SK-N-SH treated with all-trans-retinoic acid at 6 μM for 48 hours (cell line): ENCODE data around the gene LITAF.

Experiments used
- ATAC-seq: fragments of 200-7000 bp; cut with Tn5 transposase; 3 replicates; pipeline ENCODE4 v1.9.1; 2020; ENCODE audit warnings: mild to moderate bottlenecking, moderate library complexity
- ARNTL ChIP-seq: fragments of 450-650 bp; formaldehyde crosslinking; IDR thresholded peaks from 2 replicates; pipeline ENCODE4 v1.5.0; 2020; ENCODE audit warnings: low read depth, mild to moderate bottlenecking, moderate library complexity, borderline replicate concordance
- CREB5 ChIP-seq: fragments of 250-450 bp; sonication (Bioruptor Pico); IDR thresholded peaks from 2 replicates; pipeline ENCODE4 v1.5.1; 2020; ENCODE audit warnings: low read depth, mild to moderate bottlenecking, moderate library complexity
- CSDC2 ChIP-seq: fragments of 250-450 bp; sonication (Bioruptor Pico); IDR thresholded peaks from 2 replicates; pipeline ENCODE4 v1.5.0; 2020; ENCODE audit warnings: mild to moderate bottlenecking, moderate library complexity
- CSRNP3 ChIP-seq: fragments of 250-450 bp; sonication (Bioruptor Pico); IDR thresholded peaks from 2 replicates; pipeline ENCODE4 v1.5.1; 2021; ENCODE audit warnings: mild to moderate bottlenecking, moderate library complexity
- GLIS3 ChIP-seq: fragments of 250-450 bp; sonication (Bioruptor Pico); IDR thresholded peaks from 2 replicates; pipeline ENCODE4 v1.5.0; 2020; ENCODE audit warnings: mild to moderate bottlenecking, moderate library complexity
- ISL1 ChIP-seq: fragments of 250-450 bp; sonication (Bioruptor Pico); IDR thresholded peaks from 2 replicates; pipeline ENCODE4 v2.1.2; 2022; ENCODE audit warnings: mild to moderate bottlenecking, moderate library complexity
- OSR1 ChIP-seq: fragments of 250-450 bp; sonication (Bioruptor Pico); IDR thresholded peaks from 2 replicates; pipeline ENCODE4 v1.8.0; 2022; ENCODE audit warnings: moderate library complexity, mild to moderate bottlenecking, inconsistent platforms
- PPARA ChIP-seq: fragments of 250-450 bp; sonication (Bioruptor Pico); IDR thresholded peaks from 2 replicates; pipeline ENCODE4 v1.5.0; 2020; ENCODE audit warnings: mild to moderate bottlenecking, borderline replicate concordance
- RARB ChIP-seq: fragments of 250-450 bp; sonication (Bioruptor Pico); IDR thresholded peaks from 2 replicates; pipeline ENCODE4 v1.8.0; 2021; ENCODE audit warnings: mild to moderate bottlenecking, moderate library complexity
- TCF4 ChIP-seq: fragments of 250-450 bp; sonication (Bioruptor Pico); IDR thresholded peaks from 2 replicates; pipeline ENCODE4 v1.8.0; 2021; ENCODE audit warnings: mild to moderate bottlenecking, moderate library complexity, borderline replicate concordance
- TOX ChIP-seq: fragments of 250-450 bp; sonication (Bioruptor Pico); IDR thresholded peaks from 2 replicates; pipeline ENCODE4 v1.8.0; 2021; ENCODE audit warnings: mild to moderate bottlenecking, moderate library complexity, borderline replicate concordance
- ZFP3 ChIP-seq: fragments of 250-450 bp; sonication (Bioruptor Pico); IDR thresholded peaks from 2 replicates; pipeline ENCODE4 v1.5.0; 2020; ENCODE audit warnings: mild to moderate bottlenecking, moderate library complexity
- ZFP30 ChIP-seq: fragments of 450-650 bp; formaldehyde crosslinking; IDR thresholded peaks from 2 replicates; pipeline ENCODE4 v1.5.0; 2022; ENCODE audit warnings: mild to moderate bottlenecking, moderate library complexity
- ZNF565 ChIP-seq: fragments of 450-650 bp; formaldehyde crosslinking; conservative IDR thresholded peaks from 2 replicates; pipeline ENCODE4 v1.5.0; 2020; ENCODE audit warnings: low read depth, mild to moderate bottlenecking, moderate library complexity
- ZNF70 ChIP-seq: fragments of 450-650 bp; formaldehyde crosslinking; IDR thresholded peaks from 2 replicates; pipeline ENCODE4 v1.5.0; 2020; ENCODE audit warnings: mild to moderate bottlenecking, moderate library complexity
- ZNF8 ChIP-seq: fragments of 450-650 bp; formaldehyde crosslinking; IDR thresholded peaks from 2 replicates; pipeline ENCODE4 v1.5.0; 2020; ENCODE audit warnings: mild to moderate bottlenecking, moderate library complexity
- TF ChIP-seq, protein P1 (sequence below): fragments of 250-450 bp; sonication (Bioruptor Pico); IDR thresholded peaks from 2 replicates; pipeline ENCODE4 v1.8.0; 2020; ENCODE audit warnings: mild to moderate bottlenecking, moderate library complexity, borderline replicate concordance
- TF ChIP-seq, protein P2 (sequence below): fragments of 250-450 bp; sonication (Bioruptor Pico); IDR thresholded peaks from 2 replicates; pipeline ENCODE4 v1.8.0; 2021; ENCODE audit warnings: low read depth, mild to moderate bottlenecking, moderate library complexity, borderline replicate concordance

Gene LITAF

DNA sequence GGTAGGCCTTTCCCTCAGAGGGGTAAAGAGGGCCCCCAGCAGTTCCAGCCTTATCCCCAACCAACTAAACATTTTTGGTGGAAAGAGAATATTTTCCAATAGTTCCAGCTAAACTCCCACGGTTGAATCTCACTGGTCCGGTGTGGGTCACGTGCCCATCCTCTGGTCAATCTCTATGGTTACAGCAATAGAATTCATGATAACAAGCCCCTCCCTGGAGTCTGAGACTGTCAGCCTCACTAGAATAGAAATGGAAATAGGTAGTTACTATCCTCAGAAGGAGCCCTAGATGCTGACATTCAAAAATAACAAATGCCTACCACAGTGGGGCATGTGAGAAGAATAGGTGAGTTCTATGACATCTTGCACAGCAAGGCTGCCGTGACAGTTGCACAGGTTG is 37.5 kb upstream of the LITAF start:
- ATAC-seq = no peak
- TF ChIP-seq OSR1 (CRISPR knock-in tag) (no peak), GLIS3 (CRISPR knock-in tag) (no peak), ISL1 (CRISPR knock-in tag) (no peak), ZNF565 (CRISPR knock-in tag) (no peak), RARB (CRISPR knock-in tag) (no peak)
- TF ChIP-seq, protein P1, sequence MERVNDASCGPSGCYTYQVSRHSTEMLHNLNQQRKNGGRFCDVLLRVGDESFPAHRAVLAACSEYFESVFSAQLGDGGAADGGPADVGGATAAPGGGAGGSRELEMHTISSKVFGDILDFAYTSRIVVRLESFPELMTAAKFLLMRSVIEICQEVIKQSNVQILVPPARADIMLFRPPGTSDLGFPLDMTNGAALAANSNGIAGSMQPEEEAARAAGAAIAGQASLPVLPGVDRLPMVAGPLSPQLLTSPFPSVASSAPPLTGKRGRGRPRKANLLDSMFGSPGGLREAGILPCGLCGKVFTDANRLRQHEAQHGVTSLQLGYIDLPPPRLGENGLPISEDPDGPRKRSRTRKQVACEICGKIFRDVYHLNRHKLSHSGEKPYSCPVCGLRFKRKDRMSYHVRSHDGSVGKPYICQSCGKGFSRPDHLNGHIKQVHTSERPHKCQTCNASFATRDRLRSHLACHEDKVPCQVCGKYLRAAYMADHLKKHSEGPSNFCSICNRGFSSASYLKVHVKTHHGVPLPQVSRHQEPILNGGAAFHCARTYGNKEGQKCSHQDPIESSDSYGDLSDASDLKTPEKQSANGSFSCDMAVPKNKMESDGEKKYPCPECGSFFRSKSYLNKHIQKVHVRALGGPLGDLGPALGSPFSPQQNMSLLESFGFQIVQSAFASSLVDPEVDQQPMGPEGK (CRISPR knock-in tag) = no peak

- ATAC-seq = no peak
- TF ChIP-seq, protein P2, sequence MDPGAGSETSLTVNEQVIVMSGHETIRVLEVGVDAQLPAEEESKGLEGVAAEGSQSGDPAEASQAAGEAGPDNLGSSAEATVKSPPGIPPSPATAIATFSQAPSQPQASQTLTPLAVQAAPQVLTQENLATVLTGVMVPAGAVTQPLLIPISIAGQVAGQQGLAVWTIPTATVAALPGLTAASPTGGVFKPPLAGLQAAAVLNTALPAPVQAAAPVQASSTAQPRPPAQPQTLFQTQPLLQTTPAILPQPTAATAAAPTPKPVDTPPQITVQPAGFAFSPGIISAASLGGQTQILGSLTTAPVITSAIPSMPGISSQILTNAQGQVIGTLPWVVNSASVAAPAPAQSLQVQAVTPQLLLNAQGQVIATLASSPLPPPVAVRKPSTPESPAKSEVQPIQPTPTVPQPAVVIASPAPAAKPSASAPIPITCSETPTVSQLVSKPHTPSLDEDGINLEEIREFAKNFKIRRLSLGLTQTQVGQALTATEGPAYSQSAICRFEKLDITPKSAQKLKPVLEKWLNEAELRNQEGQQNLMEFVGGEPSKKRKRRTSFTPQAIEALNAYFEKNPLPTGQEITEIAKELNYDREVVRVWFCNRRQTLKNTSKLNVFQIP = no peak
- no peak for TF ChIP-seq TOX (CRISPR knock-in tag)
- TF ChIP-seq ZNF8 (CRISPR knock-in tag) = no peak
- TF ChIP-seq, protein P1 (CRISPR knock-in tag) = no peak
- TF ChIP-seq ZFP30 = no peak
- TF ChIP-seq OSR1 (CRISPR knock-in tag) = no peak
- TF ChIP-seq ZNF565 (CRISPR knock-in tag) = no peak
- TF ChIP-seq CSDC2 (CRISPR knock-in tag) = no peak
- no peak for TF ChIP-seq ARNTL (CRISPR knock-in tag)
- no peak for TF ChIP-seq ZFP3 (CRISPR knock-in tag)
These were observed 35.4 kb upstream of the LITAF start for GRCh38 chr16:11621920-11622651.

- no peak for ATAC-seq
- TF ChIP-seq ZNF70 (CRISPR knock-in tag) (no peak), CREB5 (no peak), CSRNP3 (CRISPR knock-in tag) (no peak), ZNF8 (CRISPR knock-in tag) (no peak), ZNF565 (CRISPR knock-in tag) (no peak), TOX (CRISPR knock-in tag) (no peak), ZFP3 (CRISPR knock-in tag) (no peak)
These were observed 34.8 kb upstream of the LITAF start for GRCh38 chr16:11621539-11621919.

- no peak for ATAC-seq
- TF ChIP-seq, protein P2 = no peak
- TF ChIP-seq PPARA (CRISPR knock-in tag) (no peak), OSR1 (CRISPR knock-in tag) (no peak), CSDC2 (CRISPR knock-in tag) (no peak), TOX (CRISPR knock-in tag) (no peak), TCF4 (CRISPR knock-in tag) (no peak), ZNF565 (CRISPR knock-in tag) (no peak)
- TF ChIP-seq, protein P1 (CRISPR knock-in tag) = no peak
These were observed 33.7 kb upstream of the LITAF start for GRCh38 chr16:11620243-11621003.
